ENCODE results near the gene TADA1.

GRCh38 chr1:166899769-166900168, 23.7 kb upstream of the TADA1 start:
- TF ChIP-seq CTCF (conservative IDR thresholded peaks at IDR 0.05; ENCODE audit: low read depth in 2 of 2) (no peak), EZH2phosphoT487 (IDR thresholded peaks at IDR 0.05; ENCODE audit: unreplicated experiment) (no peak), EZH2 (IDR thresholded peaks at IDR 0.05; ENCODE audit: low read depth, unreplicated experiment) (no peak), POLR2AphosphoS5 (IDR thresholded peaks at IDR 0.05; ENCODE audit: low read depth) (no peak), CREB1 (CRISPR knock-in tag; IDR thresholded peaks at IDR 0.05; ENCODE audit: low read depth) (no peak)
